Measurements from ENCODE around the gene OSBPL10.

Gene OSBPL10

DNA sequence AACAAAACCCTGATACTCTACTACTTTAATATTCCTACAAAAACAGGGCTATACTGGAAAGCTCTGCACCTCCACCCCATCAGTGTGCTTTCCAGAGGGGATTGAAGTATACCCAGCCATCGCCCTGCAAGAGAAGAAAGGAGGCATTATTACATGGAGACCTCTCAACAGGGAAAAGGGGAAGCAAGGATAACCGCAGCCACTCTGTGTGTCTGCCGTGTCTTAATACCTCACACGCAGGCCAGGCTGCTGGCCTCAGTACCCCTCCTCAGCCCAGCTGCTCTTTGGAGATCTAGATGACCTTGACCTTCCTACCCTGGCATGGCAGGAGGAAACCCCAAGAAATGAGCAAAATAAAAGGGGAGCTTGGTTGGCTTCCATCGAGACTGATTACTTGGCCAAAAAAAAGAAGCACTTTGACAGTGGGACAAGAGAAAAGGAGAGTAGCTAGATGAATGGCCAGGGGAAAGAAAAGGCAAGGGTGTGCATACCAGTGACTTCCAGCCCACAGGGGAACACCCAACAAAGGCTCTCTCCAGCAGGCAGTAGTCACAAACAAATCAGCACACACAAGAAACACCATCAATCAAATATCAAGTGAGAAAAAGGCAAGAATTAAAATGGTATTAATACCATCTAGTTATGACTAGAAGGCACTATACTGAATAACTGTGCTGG is 318.9 kb downstream of the OSBPL10 start:
- no peak for DNase-seq (ENCODE audit: low read depth)

DNA sequence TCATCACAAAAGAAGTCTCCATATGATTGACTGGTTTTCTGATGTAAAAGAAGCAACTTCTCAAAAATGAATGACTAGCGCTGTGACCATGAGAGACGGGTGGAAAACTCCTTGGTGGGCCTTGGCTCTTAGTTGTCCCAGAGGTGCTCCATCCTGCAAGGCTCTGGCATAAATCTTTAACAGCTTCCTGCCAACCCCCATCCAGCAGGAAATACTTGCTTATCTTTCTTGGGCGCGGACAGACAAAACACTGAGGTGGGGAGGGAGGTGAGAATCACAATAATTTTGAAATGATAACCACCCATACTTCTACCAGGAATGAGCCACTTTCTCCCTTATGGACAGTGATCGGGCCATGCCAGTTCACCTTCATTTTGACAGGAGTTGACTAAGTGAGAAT is 319.8 kb downstream of the OSBPL10 start:
- DNase-seq (ENCODE audit: low read depth): no peak

DNA sequence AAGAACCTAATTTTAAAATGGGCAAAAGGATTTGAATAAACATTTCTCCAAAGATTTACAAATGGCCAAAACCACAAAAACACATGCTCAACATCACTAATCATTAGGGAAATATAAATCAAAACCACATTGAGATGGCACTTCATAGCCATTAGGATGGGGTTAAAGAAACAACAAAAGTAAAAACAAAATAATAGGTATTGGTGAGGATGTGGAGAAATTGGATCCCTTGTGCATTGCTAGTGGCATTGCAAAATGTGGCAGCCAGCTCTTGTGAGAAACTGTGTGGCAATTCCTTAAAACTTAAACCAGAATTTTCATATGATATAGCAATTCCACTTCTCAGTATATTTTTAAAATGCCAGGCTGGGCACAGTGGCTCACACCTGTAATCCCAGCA is 321.8 kb downstream of the OSBPL10 start:
- no peak for DNase-seq (ENCODE audit: low read depth)

DNA sequence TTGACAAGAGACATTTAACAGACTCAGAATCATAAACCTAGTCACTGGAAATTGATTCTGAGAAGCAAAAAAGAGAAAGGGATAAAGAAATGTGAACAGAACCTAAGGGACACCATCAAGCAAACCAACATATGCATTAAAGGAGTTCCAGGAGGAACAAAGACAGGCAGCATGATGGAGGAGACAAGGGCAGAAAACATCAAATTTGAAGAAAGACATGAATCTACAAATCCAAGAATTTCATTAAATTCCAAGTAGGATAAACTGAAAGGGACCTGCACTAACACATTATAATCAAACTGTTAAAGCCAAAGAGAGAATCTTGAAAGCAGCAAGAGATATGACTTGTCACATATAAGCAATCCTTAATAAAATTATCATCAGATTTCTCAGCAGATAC is 326.1 kb downstream of the OSBPL10 start:
- DNase-seq (ENCODE audit: low read depth): no peak

- no peak for DNase-seq (ENCODE audit: low read depth)
Measured at GRCh38 chr3:31653464-31653863, 327.6 kb downstream of the OSBPL10 start.

GRCh38 chr3:31652296-31652695 is 328.8 kb downstream of the OSBPL10 start:
- no peak for DNase-seq (ENCODE audit: low read depth)

- DNase-seq (ENCODE audit: low read depth): no peak
Measured at GRCh38 chr3:31648286-31648968, 332.6 kb downstream of the OSBPL10 start.

- no peak for DNase-seq (ENCODE audit: low read depth)
Measured at GRCh38 chr3:31645256-31645655, 335.8 kb downstream of the OSBPL10 start.

GRCh38 chr3:31639828-31640227 is 341.2 kb downstream of the OSBPL10 start:
- no peak for DNase-seq (ENCODE audit: low read depth)

- DNase-seq (ENCODE audit: low read depth): no peak
Measured at GRCh38 chr3:31636694-31637442, 344.2 kb downstream of the OSBPL10 start.

DNA sequence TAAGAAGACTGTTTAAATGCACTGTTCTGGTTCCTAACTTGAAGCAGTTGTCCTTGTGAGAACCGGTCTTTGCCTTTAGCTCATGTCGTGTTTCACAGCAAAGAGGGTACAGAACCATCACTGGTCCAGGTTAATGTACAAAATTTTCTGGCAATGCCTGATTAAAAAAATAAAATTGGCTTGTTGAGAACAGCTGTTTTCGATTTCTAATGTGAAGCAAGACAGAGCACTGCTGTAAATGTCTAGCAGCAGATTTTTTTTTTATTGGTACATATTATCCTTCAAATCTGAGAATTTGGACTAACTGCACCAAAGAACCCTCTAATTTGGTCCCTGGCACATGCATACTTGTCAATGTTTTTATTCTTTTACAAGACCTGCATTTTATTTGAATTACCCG is 345.0 kb downstream of the OSBPL10 start:
- no peak for DNase-seq (ENCODE audit: low read depth)

DNA sequence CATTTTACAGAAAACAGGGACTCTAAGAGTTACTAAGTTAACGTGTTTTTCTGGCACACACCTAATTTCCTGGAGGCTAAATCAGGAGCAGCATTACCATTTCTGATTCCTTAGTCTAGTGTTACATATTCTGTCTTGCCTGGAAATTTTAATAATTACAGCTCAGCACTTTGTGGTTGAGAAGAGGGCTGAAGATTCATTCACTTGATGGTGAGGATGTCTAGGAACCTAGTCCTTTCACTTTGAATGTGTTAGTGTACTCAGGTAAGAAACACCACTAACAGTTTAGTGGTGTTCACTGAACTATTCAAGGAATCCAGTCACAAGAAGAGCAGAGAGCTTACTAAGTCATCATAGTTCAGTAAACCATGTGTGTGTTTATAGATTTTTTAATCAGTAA is 345.5 kb downstream of the OSBPL10 start:
- no peak for DNase-seq (ENCODE audit: low read depth)

DNA sequence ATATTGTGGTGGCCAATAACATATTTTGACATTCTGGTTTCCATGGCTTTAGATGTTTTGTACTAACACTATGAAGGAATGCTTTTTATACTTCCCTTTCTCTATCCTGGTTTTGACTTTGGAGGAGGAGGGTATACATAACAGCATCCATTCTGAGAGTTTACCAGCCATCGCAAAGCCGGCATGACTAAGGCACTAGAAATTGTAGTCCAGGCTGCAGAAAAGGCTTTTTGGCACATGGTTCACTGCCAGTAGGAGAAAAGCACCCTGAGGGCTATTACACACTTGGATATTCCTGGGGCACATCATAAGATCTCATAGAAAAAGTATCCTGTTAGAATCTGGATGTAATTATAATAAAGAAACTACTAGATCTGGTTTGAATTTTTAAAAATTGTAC is 346.6 kb downstream of the OSBPL10 start:
- DNase-seq (ENCODE audit: low read depth): no peak

GRCh38 chr3:31629054-31629453 is 352.0 kb downstream of the OSBPL10 start:
- no peak for DNase-seq (ENCODE audit: low read depth)

DNA sequence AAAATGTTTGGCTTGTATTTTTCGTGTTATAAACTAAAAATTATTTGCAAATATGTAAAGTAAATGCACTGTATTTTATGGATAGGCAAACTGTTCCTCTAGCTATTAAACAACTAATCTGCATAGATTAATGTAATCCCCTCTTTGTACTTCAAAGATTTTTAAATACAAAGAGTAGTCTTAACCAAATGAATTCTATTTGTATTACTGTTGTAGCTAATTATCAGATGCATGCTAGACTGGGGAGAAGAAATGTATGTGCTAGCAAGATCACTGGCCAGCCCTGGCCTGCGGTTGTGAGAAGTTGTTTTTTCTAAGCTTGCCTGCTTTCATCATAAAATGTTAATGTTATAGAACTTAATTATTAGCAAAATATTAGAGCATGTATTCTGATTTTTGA is 355.7 kb downstream of the OSBPL10 start:
- DNase-seq (ENCODE audit: low read depth): no peak

DNA sequence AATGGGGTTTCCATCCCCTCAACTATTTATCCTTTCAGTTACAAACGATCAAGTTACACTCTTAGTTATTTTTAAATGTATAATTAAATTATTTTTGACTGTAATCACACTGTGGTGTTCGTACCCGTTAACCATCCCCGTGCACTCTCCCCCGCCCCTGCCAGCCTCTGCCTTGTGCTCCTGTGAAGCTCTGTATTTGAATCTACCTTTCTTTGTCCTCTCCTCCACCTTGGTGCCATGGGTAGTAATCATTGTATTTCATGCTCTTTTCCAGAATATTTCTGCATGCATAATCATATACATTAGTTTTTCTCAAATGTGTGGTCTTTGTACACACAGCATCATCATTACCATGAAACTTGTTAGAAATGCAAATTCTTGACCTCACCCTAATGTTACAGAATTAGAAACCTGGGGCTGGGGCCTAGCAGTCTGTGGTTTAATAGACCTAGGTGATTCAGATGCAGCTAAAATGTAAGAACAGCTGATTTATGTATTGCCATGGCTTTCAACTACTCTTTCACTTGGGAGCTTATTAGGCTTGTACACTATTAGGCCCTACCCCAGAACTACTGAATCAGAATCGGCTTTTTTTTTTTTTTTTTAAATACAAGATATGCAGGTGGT is 356.9 kb downstream of the OSBPL10 start:
- no peak for DNase-seq (ENCODE audit: low read depth)

DNA sequence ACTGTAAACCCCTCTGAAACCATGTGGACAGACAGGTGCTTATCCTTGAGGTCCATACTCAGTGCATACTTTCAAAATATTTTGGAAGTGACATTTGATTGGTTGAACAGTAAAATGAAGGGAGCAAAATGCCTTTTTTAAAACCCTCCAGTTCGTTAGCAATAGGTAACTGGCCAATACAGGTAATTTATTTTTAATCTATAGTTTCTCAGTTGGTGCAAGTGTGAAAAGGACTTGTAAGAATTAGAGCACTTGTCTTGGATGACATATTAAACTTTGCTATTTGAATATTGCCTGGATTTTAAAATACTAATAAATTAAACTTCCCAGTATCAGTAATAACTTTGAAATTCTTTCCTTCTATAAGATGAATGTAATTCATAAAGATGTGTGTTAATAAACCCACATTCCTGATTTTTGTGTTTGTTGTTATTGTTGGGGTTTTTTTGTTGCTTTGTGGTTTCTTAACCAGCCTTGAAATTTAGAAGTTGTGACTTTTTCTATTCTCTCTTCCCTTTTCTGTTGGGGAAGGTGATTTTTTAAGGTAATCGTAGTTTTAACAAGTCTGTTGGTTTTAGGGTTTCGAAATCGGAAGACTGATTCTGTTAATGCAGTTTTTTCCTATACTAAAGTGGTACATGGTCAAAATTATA is 358.3 kb downstream of the OSBPL10 start:
- no peak for DNase-seq (ENCODE audit: low read depth)

DNA sequence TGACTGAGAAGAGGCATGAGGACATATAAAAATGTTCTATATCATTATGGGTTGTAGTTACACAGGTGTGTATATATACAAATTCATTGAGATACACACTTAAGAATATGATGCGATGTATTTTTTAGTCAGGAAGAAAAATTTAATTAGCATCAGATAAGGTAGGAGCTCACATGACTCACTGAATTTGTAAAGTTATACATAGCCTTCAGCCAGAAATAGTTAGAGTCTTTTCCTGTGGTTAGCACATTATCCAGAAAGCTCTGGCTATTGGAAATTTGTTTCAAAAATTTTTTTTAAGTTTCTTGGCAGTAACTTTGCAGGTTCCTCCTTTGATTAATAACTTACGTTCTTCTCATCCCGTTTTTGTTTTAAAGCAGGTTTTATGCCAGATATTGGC is 359.7 kb downstream of the OSBPL10 start:
- DNase-seq (ENCODE audit: low read depth): no peak

DNA sequence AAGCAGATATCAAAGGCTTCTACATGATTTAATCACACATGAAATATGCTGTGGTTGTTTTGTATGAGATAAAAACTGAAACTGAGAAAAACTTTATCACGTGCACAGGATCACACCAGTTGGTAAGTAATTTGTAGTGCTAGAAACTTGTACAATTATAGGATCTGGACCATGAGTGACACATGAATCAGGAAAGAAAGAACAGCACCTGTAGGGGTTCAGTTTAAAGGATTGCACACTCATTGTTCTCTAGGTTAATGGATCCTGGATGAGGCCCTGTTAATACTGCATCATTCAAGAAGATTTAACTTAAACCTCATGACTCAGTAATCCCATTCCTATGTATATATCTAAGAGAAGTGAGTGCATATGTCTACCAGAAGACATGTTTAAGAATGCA is 360.4 kb downstream of the OSBPL10 start:
- DNase-seq (ENCODE audit: low read depth): no peak

- DNase-seq (ENCODE audit: low read depth): no peak
Measured at GRCh38 chr3:31616711-31617110, 364.4 kb downstream of the OSBPL10 start.

GRCh38 chr3:31615071-31615875 is 365.8 kb downstream of the OSBPL10 start:
- DNase-seq (ENCODE audit: low read depth): no peak

Measured in activated T-cell treated with anti-CD3 and anti-CD28 coated beads for 24 hours (primary cell).